ENCODE results near the gene VGLL4.

VGLL4 gene

DNA sequence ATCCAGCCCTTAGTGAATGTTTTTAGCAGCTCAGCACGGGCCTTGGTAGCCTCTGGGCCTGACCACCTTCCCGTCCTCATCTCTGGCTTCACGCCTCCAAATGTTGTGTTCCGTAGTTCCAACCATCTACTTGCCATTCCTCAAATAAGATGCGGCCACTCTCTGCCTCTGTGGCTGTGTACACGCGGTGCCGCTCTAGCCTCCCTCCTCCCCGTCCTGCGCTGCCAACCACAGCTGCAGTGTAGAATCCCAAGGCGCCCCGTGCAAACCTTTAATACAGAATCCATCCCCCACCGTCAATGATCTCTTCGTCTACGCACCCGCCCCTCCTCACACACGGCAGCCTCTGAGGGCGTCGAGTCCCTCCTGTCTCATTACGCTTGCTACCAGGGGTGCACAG is 77.2 kb downstream of the VGLL4 start:
- H3K4me3 ChIP-seq (ENCODE audit: low read depth, low read length), result no peak overlapping the region
- TF ChIP-seq, protein P1, sequence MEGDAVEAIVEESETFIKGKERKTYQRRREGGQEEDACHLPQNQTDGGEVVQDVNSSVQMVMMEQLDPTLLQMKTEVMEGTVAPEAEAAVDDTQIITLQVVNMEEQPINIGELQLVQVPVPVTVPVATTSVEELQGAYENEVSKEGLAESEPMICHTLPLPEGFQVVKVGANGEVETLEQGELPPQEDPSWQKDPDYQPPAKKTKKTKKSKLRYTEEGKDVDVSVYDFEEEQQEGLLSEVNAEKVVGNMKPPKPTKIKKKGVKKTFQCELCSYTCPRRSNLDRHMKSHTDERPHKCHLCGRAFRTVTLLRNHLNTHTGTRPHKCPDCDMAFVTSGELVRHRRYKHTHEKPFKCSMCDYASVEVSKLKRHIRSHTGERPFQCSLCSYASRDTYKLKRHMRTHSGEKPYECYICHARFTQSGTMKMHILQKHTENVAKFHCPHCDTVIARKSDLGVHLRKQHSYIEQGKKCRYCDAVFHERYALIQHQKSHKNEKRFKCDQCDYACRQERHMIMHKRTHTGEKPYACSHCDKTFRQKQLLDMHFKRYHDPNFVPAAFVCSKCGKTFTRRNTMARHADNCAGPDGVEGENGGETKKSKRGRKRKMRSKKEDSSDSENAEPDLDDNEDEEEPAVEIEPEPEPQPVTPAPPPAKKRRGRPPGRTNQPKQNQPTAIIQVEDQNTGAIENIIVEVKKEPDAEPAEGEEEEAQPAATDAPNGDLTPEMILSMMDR (IDR thresholded peaks at IDR 0.05; ENCODE audit: low read depth, low read length), result no peak

DNA sequence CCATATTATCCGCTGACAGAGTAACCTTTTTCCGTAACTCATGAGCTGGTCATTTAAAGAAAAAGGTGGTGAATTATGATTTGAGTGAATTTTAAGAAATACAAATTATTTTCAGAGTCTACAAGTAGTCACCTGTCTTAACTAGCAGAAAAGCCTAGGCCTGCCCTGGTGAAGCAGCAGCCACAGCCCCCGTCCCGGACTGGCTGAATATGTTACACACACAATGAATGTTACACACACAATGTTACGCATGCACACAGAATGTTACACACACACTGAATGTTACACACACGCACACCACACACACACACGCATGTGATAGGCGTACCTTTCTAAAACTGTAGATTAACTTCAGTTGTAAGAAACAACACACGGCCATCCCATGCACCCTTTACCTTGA is 77.8 kb downstream of the VGLL4 start:
- TF ChIP-seq, protein P1 (IDR thresholded peaks at IDR 0.05; ENCODE audit: low read depth, low read length), result no peak
- H3K4me3 ChIP-seq (ENCODE audit: low read depth, low read length), result no peak overlapping the region

DNA sequence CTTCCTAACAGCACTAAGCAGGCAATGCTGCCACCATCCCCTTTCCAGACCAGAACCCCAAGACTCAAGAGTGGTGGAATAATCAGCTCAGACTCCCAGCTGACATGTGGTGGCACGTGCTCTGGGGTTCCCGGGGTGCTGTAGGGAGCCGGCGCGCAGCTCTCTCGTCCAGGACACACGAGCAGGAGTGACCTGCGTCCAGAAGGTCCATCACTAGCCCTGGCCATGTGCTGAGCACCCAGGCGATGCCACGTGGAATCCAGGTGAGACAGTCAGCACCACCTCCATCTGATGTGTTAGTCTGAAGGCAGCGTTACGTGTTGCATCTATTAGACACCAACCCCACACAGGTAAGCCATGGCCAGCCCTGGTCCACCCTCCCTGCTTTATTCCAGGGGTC is 78.2 kb downstream of the VGLL4 start:
- H3K4me3 ChIP-seq (ENCODE audit: low read depth, low read length), result no peak overlapping the region
- TF ChIP-seq, protein P1 (IDR thresholded peaks at IDR 0.05; ENCODE audit: low read depth, low read length), result no peak

DNA sequence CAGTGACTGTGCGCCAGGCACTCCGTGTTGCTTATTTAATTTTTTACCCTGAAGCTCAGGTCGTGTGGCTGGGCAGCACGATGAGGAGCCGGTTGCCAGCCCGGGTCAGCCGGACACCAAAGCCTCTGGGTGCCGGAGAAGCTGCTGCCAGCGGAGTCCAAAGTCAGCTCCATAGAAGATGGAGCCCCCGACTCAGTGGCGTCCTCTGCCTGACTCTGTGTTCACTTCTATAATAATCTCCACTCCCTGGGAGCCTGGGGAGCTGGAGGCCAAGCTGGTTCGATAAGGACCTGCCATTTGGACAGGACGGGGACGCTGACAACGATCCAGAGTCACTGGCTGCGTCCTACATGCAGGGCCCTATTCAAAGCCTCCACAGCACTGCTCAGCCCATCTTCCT is 78.6 kb downstream of the VGLL4 start:
- TF ChIP-seq, protein P1 (IDR thresholded peaks at IDR 0.05; ENCODE audit: low read depth, low read length), result no peak

DNA sequence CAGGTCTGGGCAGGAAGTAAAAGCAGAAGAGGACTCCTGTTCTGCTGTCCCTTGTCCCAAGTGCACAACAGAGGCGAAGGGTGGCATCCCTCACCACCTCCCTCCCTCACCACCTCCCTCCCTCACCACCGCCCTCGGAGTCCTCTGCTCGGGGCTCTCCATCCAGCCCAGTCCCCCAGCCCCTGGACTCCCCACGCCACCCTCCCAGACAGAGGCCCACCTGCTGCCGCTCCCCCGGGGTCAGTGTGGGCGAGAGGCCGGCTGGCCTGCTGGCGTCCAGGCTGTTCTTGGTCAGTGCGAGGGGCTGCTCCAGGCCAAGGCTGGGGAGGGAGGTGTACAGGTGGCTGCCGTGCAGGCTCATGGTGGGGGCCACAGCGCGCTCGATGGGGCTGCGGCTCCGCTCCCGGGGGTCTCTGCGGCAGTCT is 79.1 kb downstream of the VGLL4 start:
- TF ChIP-seq, protein P1 (IDR thresholded peaks at IDR 0.05; ENCODE audit: low read depth, low read length), result no peak
- H3K4me3 ChIP-seq (ENCODE audit: low read depth, low read length), result no peak overlapping the region

More for the DNA sequence above, 78.6 kb downstream of the VGLL4 start:
- no peak overlapping the region for H3K4me3 ChIP-seq (ENCODE audit: low read depth, low read length)

DNA sequence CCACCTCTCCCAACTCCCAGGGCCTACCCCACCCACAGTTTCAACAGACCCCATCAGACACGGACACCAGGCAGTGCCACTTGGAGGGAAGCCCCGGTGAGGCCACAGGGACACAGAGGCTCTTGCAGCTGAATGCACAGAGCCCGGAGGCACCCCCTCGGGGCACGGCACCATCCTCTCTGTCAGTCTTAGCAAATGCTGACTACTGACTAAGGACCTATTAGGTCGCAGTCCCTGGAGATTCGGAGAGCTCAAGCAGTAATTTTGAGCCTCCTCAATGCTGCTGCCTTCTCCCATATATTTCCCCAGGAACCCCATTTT is 79.9 kb downstream of the VGLL4 start:
- no peak overlapping the region for H3K4me3 ChIP-seq (ENCODE audit: low read depth, low read length)
- TF ChIP-seq, protein P1 (IDR thresholded peaks at IDR 0.05; ENCODE audit: low read depth, low read length), result no peak

DNA sequence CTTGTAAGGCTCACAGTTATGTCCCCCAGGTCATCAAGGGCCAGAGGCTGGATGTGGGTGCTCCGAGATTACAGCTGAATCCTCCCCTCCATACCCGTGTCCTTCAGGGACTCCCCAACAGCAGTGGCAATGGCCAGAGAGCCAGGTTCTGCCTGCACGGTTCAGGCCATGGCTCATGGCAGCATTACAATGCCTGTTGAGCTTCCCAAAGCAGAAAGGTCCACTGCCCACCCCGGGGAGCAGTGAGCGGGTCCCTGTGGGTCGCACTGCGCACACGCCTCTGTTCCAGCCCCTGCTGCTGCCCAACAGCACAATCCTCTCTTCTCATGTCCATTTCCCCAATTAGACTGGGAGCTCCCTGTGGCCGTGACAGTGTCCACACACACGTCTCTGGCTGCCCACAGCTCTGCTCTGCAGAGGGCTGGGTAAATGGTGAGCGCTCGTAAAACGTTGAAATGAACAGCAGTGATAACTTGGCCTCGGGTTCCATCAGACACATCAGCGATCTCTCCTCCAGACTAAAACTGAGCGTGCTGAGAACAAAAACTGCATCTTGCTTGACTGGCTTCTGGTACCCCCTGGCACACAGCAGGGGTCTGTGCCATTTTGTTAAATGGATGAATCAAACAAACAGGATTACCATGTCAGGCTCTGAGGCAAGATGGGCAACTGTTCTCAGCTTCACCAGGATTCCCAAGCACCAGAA is 80.4 kb downstream of the VGLL4 start:
- H3K4me3 ChIP-seq (ENCODE audit: low read depth, low read length), result no peak overlapping the region
- TF ChIP-seq, protein P1 (IDR thresholded peaks at IDR 0.05; ENCODE audit: low read depth, low read length), result no peak
